Fibroblast of skin of scalp (primary cell): Measurements from ENCODE around the gene KAT5. TPM values are rescaled to one million over a fixed set of nuclear protein-coding genes. Genes with fewer than 3 reads are reported as not detected.
"Not testable (repeated sequence)": the region's sequence is repeated elsewhere in the genome, so short reads cannot be mapped to it uniquely, and the experiment has no call there.

Experiments used
- DNase-seq: peaks from one replicate; pipeline ENCODE4 v3.0.0-alpha.2; 2013
- polyA plus RNA-seq, 2 experiments: library from polyadenylated mRNA; unstranded; fragments of 120-200 nt; gene quantifications; one replicate each; pipeline ENCODE4 v1.2.1, GENCODE V29; 2013; ENCODE audit not compliant: insufficient read length in 2 of 2

The KAT5 gene
- 32.5 TPM for polyA plus RNA-seq (2013, experiment 1 of 2; ENCODE audit: insufficient read length)
- polyA plus RNA-seq (2013, experiment 2 of 2; ENCODE audit: insufficient read length): 26.0 TPM

DNA sequence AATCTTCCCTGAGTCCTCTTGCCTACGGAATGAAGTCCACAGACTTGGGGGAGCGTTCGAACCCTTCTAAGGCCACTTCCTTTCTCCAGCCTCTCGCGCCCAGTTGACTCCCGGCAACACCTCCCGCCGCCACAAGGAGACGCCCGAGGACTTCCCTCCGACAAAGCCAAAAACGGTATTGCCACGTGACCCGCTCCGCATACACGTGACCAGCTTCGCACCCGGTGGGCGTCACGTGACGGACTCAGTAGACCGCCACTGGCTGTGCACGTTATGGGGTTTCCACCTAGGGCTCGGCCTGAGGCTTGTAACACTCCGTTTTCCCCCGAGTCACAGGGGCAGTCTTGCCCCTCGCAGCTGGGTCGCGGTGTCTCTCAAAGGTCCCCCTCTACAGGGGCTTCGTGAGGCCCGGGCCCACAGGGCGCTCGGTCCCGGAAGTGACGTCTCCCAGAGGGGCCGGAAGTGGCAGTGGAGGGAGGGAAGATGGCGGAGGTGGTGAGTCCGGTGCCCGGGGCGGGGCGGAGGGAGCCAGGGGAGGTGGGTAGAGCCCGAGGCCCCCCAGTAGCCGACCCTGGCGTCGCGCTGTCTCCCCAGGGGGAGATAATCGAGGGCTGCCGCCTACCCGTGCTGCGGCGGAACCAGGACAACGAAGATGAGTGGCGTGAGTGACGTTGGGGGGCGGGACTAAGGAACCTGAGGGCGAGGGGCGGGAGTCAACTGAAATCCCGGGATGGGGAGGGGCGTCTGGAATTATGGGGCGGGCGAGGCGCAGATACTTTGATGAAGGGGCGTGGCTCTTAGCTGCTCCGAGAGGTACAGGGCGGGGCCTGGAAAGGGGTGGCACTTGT is at the start of gene KAT5:
TSS of gene KAT5 (plus strand) at position 468 of the 848 bp plus-strand sequence. CDS start at position 484, 16 bp downstream.
- DNase-seq: peak; percentile 99

DNA sequence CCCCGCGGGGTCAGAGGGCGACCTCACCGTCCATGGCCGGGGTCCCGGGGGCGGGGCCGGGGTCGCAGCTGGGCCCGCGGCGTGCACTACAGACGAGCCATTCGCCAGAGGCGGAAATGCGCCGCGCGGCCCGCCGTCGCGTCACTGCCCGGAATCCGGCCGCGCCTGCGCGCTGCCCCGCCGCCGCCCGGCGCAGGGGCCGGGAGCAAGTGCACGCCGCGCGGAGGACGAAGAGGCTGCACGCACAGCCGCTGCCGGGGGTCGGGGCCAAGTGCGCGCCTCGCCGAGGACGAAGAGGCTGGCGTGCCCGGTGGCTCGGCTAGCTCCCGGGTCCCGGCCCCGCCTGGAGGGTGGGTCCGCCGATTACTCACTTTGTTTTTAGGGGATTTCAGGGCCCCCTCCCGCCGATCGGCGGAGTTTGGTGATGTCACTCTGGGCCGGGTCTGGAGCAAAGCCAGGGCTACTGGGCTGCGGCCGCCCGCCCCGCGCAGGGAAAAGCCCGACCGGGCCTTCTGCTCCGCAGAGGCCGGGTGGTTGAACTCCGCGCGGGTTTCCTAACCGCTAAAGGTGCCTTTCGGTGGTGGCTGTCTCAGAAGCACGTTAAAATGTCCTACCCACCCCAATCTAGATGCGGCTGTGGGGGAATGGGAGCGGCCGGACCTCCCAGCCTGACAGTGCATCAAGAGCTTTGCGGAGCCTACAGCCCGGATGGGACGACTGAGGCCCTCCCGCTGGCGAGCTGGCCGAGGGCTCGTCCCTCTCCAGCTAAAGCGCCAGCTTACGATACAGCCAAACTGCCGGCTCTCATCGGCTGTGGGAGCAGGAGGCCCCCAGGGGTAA is 49.0 kb upstream of the KAT5 start, which contains the start of gene RELA:
TSS of gene RELA (minus strand) at position 118 of the 840 bp plus-strand sequence. CDS start at position 34, 84 bp downstream.
- peak; percentile 98 for DNase-seq

DNA sequence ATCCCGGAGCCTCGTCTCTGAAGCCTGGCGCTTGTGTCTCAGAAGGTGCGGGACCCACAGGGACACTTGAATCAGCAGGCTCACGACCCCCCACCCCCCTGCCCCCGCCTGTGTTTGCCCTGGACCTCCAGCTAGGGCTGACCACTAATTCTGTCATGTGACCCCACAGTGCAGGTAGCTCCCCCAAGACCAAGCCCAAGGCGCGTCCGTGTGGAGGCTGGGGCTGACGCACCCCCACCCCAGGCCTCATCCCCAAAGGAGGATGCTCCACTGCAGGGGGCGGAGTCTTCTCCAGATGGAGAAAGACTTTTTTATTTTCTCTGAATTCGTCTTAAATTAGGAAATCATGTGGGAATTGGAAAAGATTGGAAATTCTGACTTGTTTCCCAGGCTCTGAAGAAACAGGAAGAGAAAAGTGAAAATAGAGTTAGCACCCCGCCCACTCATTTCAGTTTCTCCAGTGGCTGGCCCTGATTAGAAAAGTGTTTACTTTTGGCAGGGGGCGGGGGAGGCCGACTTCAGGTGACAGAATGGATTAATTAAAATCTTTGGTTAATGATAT is 48.3 kb upstream of the KAT5 start:
- peak; percentile 66 for DNase-seq

DNA sequence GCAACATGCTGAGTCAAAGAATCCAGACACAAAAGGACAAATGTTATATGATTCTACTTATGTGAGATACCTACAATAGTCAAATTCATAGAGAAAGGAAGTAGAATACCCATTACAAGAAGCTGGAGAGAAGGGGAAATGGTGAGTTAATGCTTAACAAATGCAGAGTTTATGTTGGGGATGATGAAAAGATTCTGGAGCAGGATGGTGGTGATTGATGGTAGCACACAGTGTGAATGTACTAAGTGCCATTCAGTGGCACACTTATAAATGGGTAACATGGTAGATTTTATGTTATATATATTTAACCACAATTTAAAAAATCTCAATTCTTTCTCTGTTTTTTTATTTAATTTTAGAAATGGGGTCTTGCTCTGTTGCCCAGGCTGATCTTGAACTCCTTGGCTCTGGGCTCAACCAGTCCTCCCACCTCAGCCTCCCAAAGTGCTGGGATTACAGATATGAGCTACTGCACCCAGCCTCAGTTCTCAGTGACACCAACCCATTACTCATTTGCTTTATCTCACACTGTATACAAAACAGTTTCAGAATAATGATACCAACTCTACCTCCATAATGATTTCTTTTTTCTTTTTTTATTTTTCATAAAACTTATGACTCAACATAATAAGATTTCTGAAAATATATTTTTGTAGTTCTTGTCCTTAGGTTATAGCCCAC is 39.7 kb upstream of the KAT5 start:
- DNase-seq: no peak

DNA sequence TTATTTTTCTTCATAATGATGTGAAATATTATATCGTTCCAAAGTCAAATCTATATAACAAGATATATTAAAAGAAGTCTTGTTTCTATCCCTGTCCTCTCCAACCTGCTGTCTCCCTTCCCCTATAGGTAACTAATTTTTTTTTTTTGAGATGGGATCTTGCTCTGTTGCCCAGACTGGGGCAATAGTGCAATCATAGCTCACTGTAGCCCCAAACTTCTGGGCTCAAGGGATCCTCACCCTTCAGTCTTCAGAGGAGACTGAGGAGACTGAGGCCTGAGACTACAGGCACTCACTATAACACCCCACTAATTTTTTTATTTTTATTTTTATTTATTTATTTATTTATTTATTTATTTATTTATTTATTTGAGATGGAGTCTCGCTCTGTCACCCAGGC is 39.1 kb upstream of the KAT5 start:
- DNase-seq: no peak

DNA sequence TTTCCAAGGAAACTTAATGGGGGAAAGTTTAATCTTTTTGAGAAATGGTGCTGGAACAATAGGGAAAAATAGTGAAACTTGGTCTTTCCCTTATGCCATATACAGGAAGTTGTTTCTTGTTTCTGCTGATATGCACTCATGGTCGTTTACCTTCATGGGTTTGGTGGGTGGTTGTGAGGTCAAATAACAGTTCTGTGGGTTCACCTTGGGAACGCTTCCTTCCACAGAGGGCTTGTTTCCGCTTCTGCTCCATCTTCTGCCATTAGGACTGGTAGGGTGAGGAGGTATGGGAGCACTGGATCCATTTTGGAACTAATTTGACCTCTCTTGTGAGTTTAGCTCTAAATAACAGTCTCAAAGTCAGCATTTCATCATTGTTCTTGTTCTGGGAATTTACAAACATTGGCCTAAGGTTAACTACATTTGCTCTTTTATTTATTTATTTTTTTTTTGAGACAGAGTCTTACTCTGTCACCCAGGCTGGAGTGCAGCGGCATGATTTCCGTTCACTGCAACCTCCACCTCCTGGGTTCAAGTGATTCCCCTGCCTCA is 31.8 kb upstream of the KAT5 start:
- no peak for DNase-seq

DNA sequence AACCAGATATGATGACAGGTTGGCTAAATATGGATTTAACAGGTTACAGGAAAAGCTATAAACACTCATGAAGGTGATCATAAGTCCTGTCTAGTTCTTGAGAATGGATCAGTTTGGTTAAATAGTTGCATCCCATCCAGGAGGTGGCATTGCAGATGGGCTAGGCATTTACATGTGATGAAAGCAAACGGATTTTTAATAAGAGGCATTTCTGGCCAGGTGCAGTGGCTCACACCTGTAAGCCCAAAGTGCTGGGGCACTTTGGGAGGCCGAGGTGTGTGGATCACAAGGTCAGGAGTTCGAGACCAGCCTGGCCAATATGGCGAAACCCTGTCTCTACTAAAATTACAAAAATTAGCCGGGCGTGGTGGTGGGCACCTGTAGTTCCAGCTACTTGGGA is 28.6 kb upstream of the KAT5 start:
- DNase-seq: not testable (repeated sequence)

DNA sequence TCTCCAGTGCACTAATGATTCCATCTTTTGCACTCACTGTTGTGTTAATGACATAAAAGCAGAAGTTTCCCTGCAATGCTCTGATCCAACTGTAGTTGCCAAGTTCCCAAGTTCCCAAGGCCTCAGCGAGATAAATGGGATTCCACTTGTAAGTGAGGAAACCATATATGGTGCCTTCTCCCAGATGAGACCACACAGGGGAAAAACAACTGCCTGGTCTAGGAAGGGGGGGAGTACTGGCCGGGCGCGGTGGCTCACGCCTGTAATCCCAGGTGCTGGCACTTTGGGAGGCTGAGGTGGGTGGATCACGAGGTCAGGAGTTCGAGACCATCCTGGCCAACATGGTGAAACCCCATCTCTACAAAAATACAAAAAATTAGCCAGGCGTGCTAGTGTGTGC is 26.1 kb upstream of the KAT5 start:
- no peak for DNase-seq

DNA sequence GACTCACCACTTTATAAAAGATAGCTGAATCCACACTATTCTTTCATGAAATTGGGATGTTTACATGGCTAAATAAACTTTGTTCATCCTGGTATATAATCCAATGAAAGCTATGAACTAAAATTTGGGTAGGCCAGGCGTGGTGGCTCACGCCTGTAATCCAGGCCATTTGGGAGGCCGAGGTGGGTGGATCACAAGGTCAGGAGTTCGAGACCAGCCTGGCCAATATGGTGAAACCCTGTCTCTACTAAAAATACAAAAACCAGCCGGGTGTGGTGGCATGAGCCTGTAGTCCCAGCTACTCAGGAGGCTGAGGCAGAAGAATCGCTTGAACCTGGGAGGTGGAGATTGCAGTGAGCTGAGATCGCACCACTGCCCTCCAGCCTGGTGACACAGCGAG is 20.2 kb upstream of the KAT5 start:
- DNase-seq: not testable (repeated sequence)

DNA sequence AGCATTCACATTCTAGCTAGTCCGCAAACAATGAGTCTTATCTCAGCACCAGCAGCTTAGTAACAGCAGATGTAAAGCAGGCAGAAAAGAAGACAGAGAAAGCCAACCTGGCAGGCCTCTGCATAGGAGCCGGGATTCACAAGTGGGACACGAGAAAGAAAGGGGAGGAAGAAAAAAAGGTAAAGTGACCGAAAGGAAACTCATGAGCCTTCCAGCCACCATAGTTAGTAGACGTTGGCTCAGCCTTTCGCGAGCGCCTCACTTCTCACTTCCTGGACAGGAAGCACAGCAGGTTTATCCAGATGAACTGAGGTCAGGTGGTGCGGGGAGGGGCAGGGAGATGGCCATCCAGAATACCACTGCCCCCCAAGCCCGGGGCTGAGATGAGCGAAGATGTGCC is 19.7 kb upstream of the KAT5 start:
- DNase-seq: no peak

DNA sequence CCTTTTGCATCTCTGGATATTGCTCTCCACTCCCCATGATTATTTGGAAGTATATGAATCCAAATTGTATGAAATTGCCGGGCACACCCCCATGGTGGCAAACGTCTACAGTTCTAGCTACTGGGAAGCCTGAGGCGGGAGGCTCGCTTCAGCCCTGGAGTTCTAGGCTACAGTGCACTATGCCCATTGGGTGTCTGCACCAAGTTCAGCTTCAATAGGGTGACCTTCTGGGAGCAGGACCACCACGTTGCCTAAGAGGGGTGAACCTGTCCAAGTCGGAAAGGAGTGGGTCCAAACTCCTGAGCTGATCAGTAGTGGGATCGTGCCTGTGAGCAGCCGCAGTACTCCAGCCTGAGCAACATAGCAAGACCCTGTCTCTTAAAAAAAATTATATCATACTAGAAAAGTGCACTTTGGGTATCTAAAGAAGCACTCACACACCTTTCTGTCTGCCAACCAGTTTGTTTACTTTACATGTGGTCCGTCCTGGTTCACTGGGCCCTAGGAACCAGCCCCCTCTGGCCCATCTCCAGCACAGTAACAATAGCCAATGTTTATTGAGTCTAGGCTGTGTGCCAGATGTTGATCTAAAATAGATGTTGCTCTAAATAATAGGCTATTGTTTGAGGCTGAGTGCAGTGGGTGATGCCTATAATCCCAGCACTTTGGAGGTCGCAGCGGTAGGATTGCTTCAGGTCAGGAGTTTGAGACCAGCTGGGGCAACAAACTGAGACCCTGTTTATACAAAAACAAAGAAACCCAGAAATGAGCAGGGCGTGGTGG is 16.4 kb upstream of the KAT5 start:
- DNase-seq: no peak

DNA sequence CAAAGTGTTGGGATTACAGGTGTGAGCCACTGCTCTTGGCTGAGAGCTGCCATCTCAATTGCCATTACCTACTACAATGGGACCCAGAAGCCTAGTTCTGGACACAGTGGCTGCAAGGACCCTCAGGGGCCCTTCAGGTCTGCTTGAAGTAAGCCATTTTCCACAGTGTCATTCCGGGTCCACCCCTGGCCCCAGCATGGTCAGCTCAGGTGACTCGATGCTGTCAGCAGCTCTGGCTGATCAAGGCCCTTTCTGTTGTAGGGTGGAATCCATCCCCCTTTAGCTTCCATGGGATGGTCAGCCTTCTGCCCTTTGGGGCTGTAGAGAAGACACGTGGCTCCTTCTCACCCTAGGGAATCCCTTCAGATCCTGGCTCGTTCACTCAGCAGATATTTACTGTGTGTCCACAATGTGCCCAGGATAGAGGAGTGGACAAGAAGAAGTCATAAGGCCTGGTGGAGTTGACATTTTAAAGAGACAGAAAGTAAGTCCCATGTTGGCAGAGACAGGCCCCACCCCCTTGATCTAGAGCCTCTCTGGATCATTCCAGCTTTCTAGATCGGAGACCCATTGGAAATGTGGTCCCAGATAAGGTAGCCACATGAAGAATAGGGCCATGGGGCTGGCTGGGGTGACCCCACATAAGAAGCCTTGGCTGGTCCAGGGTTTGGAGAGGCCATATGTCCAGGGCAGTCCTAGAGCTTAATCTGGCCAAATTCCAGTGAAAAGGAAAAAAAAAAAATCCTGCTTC is 15.1 kb upstream of the KAT5 start:
- no peak for DNase-seq

DNA sequence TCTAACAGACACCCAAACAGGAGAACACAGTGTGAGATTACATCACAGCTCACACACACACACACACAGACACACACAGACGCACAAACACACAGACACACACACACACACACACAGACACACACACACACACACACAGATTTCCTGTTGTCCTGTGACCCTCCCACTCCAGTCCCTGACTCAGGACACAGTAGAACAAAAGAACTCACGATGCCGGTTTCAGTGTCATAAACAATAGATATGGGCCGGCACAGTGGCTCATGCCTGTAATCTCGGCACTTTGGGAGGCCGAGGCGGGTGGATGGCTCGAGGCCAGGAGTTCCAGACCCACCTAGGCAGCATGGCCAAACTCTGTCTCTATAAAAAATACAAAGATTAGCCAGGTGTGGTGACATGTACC is 13.8 kb upstream of the KAT5 start:
- no peak for DNase-seq

DNA sequence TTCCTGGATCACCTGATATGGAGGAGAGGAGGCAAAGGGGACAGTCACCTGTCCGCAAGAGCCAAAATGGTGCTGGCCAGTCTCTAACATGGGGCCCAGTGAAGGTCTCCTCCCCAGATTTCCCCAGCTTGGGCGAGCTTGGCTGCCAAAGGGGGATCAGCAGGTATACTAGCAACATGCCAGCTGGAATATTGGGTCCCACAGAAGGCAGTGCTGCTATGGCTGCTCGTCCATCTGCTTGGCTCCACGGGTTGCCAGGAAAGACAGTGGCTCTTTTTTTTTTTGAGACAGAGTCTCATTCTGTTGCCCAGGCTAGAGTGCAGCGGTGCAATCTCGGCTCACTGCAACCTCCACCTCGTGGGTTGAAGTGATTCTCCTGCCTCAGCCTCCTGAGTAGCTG is 12.7 kb upstream of the KAT5 start:
- DNase-seq: no peak

DNA sequence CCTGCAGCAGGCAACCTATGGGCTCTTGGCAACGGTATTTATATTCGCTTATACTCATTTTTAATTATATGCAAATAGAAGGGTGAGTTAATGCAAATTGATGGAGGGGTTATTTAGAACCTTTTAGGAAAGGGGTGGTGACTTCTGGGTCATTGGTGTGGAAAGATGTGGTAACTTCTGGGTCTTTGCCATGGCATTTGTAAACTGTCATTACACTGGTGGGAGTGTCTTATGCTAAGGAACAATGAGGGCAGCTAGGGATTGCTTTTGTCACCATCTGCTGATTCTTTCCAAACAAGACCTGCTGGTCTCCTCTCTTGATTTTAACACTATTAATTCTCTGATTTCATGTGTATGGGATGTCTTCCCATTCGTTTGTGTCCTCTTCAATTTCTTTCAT is 11.7 kb upstream of the KAT5 start:
- DNase-seq: no peak

DNA sequence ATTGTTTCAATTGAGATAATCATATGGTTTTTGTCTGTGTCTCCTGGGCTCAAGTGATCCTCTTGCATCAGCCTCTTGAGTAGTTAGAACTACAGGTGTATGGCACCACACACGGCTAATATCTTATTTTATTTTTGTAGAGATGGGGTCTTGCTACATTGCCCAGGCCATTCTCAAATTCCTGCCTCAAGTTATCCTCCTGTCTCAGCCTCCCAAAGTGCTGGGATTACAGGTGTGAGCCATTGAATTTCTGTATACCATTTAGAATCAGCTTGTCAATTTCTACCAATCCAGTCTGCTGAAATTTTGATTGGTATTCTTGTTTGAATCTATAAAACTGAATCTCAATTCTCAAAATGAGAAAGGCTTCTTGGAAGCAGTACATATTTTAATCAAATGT is 10.4 kb upstream of the KAT5 start:
- no peak for DNase-seq

DNA sequence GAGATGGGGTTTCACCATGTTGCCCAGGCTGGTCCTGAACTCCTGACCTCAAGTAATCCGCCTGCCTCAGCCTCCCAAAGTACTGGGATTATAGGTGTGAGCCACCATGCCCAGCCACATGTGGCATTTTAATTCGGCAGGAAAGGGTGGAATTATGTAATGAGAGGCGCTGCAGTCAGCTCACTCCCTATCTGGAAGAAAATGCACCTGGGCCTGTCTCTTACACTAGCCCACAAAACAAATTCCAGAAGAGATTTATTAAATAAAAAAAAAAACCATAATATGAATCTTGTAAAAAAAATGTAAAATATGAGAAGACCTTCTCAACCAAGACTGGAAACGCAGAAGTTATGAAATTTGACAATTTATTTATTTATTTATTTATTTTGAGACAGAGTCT is 8.2 kb upstream of the KAT5 start:
- no peak for DNase-seq

DNA sequence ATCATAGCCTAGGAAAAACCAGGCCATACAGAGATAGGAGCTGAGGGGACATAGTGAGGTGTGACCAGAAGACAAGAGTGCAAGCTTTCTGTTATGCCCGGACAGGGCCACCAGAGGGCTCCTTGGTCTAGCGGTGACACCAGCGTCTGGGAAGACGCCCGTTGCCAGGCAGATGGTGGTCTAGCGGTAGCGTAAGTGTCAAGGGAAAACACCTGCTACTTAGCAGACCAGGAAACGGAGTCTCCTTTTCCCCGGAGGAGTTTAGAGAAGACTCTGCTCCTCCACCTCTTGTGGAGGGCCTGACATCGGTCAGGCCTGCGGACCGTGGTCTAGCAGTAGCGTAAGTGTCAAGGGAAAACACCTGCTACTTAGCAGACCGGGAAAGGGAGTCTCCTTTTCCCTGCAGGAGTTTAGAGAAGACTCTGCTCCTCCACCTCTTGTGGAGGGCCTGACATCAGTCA is 5.7 kb upstream of the KAT5 start:
- peak; percentile 46 for DNase-seq

DNA sequence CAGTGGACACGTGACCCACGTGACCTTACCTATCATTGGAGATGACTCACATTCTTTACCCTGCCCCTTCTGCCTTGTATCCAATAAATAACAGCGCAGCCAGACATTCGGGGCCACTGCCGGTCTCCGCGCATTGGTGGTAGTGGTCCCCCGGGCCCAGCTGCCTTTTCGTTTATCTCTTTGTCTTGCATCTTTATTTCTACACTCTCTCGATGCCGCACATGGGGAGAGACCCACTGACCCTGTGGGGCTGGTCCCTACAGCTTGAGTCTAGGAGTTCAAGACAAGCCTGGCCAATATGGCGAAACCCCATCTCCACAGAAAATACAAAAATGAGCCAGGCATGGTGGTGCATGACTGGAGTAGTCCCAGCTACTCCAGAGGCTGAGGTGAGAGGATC is 5.0 kb upstream of the KAT5 start:
- not testable (repeated sequence) for DNase-seq

DNA sequence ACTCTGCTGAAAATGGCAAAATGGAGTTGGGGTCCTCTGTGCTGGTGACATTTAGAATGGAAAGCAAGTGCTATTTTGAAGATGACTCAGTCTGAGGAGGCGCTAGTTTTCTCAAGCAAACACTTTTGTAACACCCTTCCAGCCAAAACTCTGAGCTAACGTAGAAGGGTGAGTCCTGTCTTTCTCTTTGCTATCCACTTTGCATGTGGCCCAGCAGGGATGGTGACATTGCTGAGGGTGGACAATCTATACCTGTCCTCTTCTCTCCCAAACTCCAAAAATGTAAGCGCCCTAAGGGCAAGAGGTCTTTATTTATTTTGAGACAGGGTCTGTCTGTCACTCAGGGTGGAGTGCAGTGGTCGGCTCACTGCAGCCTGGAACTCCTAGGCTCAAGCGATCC is 3.6 kb upstream of the KAT5 start:
- DNase-seq: no peak
